Subcutaneous abdominal adipose tissue (tissue), 5 donors: Measurements from ENCODE around the gene SAYSD1.

Experiments
- H3K27ac ChIP-seq: one replicate; pipeline ENCODE4 v1.7.0; 2013; ENCODE audit warnings: low read depth, mild to moderate bottlenecking, inconsistent platforms, low read length, moderate library complexity
- H3K27me3 ChIP-seq, 5 donors: one replicate each; pipeline ENCODE4 v1.7.0; 2013; ENCODE audit warnings: low read length in 5 of 5, inconsistent platforms in 1 of 5; ENCODE audit not compliant: control insufficient read depth in 5 of 5, insufficient read depth in 4 of 5
- H3K36me3 ChIP-seq, 5 donors: one replicate each; pipeline ENCODE4 v1.7.0; 2013; ENCODE audit warnings: low read length in 5 of 5; ENCODE audit not compliant: control insufficient read depth in 5 of 5, insufficient read depth in 5 of 5
- H3K4me1 ChIP-seq, 5 donors: one replicate each; pipeline ENCODE4 v1.7.0; 2013; ENCODE audit warnings: low read length in 5 of 5, mild to moderate bottlenecking in 3 of 5, moderate library complexity in 1 of 5; ENCODE audit not compliant: control insufficient read depth in 5 of 5, insufficient read depth in 5 of 5
- H3K4me3 ChIP-seq, 5 donors: one replicate each; pipeline ENCODE4 v1.7.0; 2013; ENCODE audit warnings: low read length in 5 of 5, low read depth in 1 of 5
- H3K9ac ChIP-seq, 5 donors: one replicate each; pipeline ENCODE4 v1.7.0; 2013; ENCODE audit warnings: low read length in 5 of 5, mild to moderate bottlenecking in 4 of 5, moderate library complexity in 3 of 5
- H3K9me3 ChIP-seq, 5 donors: one replicate each; pipeline ENCODE4 v1.7.0; 2013; ENCODE audit warnings: low read length in 5 of 5; ENCODE audit not compliant: control insufficient read depth in 5 of 5
- donor health status: healthy.
- donor health status: healthy.
- donor health status: healthy.
- donor health status: healthy.
- donor health status: healthy.

Gene SAYSD1

DNA sequence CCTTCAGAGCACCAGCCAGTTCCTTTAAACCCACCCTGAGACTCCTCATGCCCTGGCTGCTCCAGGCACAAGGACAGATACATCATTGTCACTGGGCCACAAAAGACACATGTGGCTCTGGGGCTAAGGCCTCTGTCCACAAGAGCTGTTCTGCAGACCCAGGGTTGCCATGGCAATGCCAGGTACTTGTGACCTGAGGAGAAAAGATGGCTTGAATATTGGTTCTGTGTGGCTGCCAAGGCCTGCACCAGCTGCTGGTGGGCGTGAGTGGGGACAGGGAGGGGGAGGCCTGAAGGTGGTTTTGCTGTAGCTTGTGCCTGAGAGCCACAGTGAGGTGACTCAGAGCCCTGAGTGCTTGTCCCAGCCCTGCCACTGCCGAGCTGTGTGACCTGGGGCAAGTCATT is 31.8 kb downstream of the SAYSD1 start:
- Histone ChIP-seq H3K4me3 (no peak overlapping the region), H3K36me3 (no peaks in the 10 kb centered on the region), H3K9me3 (no peaks in the 10 kb centered on the region), H3K27ac (no peak overlapping the region), H3K27me3 (peaks cover 4 to 32% (median 23%) of the 10 kb centered on the region in 5 donors), H3K9ac (no peak overlapping the region), H3K4me1 (peaks cover 0 to 2% (median 0%) of the 10 kb centered on the region in 5 donors)

DNA sequence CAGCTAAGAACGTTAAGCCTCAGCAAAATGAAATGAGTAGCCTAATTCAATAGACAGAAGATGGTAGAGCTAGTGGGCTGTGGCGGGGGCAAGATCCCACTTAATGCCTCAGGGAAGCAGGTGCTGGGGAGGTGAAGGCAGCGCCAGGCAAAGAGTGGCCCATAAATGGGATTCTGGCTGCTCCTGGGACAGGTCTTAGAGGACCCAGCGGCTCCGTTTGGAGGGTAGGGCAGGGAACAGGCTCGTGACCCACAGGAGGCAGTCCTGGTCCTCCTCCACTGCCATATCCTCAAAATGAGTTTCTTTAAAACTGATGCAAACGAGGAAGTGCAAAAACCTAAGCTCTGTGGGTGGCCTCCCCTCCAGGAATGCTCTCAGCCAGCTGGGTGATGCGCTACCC is 32.7 kb downstream of the SAYSD1 start:
- Histone ChIP-seq H3K27me3 (peaks cover 4 to 32% (median 23%) of the 10 kb centered on the region in 5 donors), H3K36me3 (no peaks in the 10 kb centered on the region), H3K9me3 (no peaks in the 10 kb centered on the region), H3K27ac (no peak overlapping the region), H3K4me3 (no peak overlapping the region), H3K4me1 (no peaks in the 10 kb centered on the region), H3K9ac (no peak overlapping the region)

DNA sequence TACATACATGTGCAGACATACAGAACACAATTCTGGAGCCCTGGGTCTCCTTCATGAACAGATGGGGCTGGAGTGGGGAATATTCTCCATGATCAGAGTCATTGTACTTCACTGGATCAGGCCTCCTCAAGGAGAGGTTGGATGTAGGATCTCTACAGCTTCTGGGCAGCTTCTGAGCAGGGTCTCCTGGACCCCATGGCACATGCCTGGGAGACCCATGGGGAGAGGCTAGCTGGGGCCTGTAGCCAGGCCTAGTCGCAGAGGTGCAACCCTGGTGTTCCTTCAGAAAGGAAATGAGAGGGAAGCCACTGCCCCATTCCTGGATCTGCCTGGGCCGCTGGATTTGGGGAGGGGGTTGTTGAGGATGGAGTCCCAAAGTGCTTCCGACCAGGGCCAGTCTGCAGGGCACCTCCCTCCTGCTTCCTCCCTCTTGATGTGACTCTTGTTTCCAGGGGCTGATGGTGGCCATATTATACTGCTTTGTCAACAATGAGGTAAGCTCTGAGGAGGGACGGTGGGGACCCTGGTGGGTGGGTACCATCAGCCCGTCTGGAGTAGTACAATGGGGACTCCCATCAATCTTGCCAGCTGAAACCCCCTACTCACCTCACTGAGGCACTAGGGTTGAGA is 34.6 kb downstream of the SAYSD1 start:
- H3K9me3 ChIP-seq = no peaks in the 10 kb centered on the region
- no peaks in the 10 kb centered on the region for H3K36me3 ChIP-seq
- H3K4me1 ChIP-seq = no peaks in the 10 kb centered on the region
- H3K27me3 ChIP-seq = peaks cover 0 to 24% (median 17%) of the 10 kb centered on the region in 5 donors
- no peak overlapping the region for H3K4me3 ChIP-seq
- no peak overlapping the region for H3K27ac ChIP-seq
- H3K9ac ChIP-seq = no peak overlapping the region

DNA sequence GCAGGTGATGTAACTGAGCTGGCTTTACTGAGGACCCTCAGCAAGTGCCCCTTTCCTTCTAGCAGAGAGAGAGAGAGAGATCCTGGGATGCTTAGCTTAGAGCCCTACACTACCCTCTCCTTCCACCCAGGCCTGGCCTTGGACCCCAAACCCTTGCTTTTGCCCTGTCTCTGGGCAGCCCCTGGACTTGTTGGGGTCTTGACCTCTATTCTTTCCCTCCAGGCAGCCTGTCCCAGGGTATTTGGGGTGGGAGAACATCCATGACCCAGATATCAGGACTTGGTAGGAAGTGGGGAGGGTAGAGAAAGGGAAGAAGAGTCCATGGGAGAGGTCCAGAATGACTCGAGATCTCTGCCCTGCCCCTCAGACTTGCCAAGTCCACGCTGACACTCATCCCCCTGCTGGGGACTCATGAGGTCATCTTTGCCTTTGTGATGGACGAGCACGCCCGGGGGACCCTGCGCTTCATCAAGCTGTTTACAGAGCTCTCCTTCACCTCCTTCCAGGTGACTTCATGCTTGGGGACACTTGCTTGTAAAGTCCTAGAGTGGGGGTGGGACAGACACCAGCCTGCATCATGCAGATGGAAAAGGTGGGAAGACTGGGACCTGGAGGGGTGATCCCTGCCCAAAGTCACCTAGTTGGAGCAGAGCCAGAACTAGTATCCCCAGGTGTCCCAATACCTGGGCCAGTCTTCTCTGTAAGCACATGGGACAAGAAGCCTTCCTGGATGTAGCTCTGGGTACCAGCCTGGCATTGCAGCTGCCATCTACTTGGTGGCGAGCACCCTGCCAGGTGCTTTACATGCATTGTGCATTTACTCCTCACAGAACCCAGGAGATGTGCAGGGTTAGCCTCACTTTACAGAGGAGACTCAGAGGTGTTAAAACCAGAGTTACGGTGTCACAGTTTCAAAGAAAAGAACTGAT is 35.5 kb downstream of the SAYSD1 start:
- Histone ChIP-seq H3K9me3 (no peaks in the 10 kb centered on the region), H3K4me1 (no peaks in the 10 kb centered on the region), H3K9ac (no peak overlapping the region), H3K27ac (no peak overlapping the region), H3K27me3 (peaks cover 0 to 18% (median 13%) of the 10 kb centered on the region in 5 donors), H3K36me3 (no peaks in the 10 kb centered on the region), H3K4me3 (no peak overlapping the region)

DNA sequence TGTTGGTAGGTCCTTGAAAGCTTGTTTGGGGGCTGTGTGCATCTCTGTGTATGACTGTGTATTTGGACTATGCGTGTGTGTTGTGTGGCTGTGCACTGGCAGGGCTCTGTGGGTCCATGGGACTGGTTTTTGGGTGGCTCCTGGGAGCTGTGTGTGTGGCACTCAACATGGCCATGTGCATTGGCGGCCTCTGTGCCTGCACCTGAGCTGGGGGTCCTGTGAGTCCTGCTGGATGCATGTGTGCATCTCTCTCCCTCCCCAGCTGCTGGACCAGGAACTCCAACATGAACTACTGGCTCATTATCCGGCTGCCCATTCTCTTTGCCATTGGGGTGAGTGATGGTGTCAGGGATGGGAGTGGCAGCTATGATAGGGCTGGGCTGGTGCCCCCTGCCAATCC is 36.3 kb downstream of the SAYSD1 start:
- Histone ChIP-seq H3K4me1 (no peaks in the 10 kb centered on the region), H3K36me3 (no peaks in the 10 kb centered on the region), H3K9me3 (no peaks in the 10 kb centered on the region), H3K9ac (no peak overlapping the region), H3K27me3 (peaks cover 0 to 14% (median 6%) of the 10 kb centered on the region in 5 donors), H3K4me3 (no peak overlapping the region), H3K27ac (no peak overlapping the region)

DNA sequence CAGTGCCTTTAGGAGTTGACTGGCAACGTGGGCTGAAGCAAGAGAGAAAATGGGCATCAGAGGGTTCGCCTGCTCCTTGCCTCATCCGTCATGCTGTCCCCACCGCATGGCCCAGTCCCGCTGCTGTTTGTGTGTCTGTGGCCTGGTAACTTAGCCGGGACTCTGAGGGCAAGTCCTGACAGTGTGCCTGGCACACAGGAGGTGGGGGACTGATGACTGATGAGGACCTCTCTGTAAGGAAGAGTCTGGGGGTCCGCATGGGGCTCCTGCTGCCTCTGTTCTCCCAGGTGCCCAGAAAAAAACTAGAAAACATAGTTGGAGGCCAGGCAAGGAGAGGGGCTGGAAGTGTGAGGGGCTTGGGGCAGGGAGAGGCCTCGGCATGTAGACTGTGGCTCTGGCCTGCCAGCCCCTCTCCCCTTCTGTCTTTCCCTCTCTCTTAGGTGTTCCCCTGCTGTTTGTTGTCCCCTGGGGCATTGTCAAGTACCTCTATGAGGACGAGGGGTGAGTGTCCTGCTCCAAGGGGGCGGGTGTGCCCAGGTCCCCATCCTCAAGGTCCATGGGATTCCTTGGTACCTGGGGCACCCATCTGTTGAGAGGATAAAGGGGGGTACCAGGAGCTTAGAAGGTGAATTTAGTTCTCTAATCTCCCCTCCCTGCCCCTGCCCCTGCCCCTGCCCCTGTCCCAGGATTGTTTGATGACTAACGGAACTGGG is 36.9 kb downstream of the SAYSD1 start:
- no peaks in the 10 kb centered on the region for H3K4me1 ChIP-seq
- peaks cover 0 to 10% (median 3%) of the 10 kb centered on the region in 5 donors for H3K27me3 ChIP-seq
- no peak overlapping the region for H3K27ac ChIP-seq
- H3K9ac ChIP-seq = no peak overlapping the region
- no peaks in the 10 kb centered on the region for H3K36me3 ChIP-seq
- no peak overlapping the region for H3K4me3 ChIP-seq
- no peaks in the 10 kb centered on the region for H3K9me3 ChIP-seq

DNA sequence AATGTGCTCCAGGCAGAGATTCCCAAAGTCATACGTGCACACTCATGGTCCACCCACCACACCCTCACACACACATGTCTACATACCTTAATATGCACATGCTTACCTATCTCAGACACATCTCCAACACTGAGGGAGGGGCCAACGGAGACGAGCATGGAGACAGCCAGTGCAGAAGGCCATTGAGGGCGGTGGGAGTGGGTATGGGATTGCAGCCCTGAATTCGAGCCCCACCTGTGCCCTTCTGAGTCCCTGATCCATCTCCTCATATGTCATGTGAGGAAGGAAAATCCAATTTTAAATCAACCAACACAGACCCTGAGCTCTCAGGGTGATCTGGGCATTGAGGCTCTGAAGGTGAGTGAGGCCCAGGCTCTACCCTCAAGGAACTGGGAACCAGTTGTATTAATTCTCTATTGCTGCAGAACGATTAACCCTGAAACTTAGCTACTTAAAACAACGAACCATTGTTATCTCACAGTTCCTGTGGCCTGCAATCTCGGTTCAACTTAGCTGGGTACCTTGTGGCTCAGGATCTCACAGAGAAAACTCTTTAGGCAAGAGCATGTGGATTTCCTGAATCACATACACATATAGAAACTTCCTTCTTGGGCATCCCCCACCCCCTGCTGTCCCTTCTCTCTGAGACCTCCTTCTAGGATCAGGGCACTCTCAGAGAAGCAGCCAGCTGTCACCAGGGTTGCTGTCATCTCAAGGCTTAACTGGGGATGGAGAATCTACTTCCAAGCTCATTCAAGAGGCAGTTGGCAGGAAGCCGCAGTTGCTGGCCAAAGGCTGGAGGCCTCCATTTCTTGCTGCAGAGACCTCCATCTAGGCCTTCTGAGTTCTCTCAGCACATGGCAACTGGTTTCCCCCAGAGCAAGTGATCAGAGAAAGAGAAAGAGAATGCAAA is 38.1 kb downstream of the SAYSD1 start:
- Histone ChIP-seq H3K9me3 (no peaks in the 10 kb centered on the region), H3K4me1 (no peaks in the 10 kb centered on the region), H3K27me3 (peaks cover 0 to 12% (median 3%) of the 10 kb centered on the region in 5 donors), H3K9ac (no peak overlapping the region), H3K4me3 (no peak overlapping the region), H3K36me3 (no peaks in the 10 kb centered on the region), H3K27ac (no peak overlapping the region)

DNA sequence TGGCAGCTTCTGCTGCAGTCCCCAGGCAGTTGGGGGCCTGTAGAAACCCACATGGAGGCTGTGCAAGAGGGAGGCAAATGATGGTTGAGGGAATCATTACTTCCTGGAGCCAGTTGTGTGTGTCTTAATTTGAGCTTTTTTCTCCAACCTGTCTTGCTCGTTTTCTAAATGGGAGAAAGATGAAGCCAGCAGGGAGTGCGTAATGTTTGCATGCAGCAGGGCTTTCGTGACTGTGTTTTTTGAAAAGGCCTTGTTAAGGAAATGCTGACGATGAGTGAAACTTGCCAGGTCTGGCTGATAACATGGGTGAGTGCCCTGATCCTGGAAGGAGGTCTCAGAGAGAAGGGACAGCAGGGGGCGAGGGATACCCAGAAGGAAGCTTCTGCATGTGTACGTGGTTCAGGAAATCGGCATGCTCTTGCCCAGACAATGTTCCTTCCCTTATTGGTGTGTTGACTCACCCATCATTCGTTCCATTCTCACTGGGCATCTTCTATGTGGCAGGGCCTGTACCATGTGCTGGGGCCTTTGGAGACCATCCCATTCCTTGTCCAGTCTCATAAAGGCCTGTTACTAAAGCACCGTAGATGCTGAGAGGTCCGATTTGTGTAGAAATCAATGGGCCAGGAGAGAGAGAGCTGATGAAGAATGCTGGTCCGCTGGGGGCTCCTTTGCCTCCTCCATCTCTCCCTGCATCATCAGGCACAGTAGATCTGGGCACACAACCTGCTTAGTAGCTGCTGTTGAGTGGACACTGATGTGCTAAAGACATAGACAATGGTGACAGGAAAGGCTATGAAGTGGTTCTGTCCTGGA is 39.0 kb downstream of the SAYSD1 start:
- Histone ChIP-seq H3K4me1 (no peaks in the 10 kb centered on the region), H3K36me3 (no peaks in the 10 kb centered on the region), H3K9me3 (no peaks in the 10 kb centered on the region), H3K4me3 (no peak overlapping the region), H3K27me3 (peaks cover 0 to 12% (median 0%) of the 10 kb centered on the region in 5 donors), H3K27ac (no peak overlapping the region), H3K9ac (no peak overlapping the region)
